ENCODE measurements around the gene RTL9.

The RTL9 gene

GRCh38 chrX:110406822-110407221 is 48.2 kb downstream of the RTL9 start:
- no peaks in the 10 kb centered on the region for H3K4me1 ChIP-seq (ENCODE audit: insufficient read depth, low read length)
- no peaks in the 10 kb centered on the region for H4K20me1 ChIP-seq (ENCODE audit: insufficient read depth, low read length)
- H2AFZ ChIP-seq (ENCODE audit: low read depth, low read length): no peak overlapping the region
- H3K9ac ChIP-seq (ENCODE audit: low read depth, low read length): no peak overlapping the region
- H3K27ac ChIP-seq (ENCODE audit: low read length): no peak overlapping the region
- no peaks in the 10 kb centered on the region for H3K36me3 ChIP-seq (ENCODE audit: insufficient read depth, low read length)
- no peaks in the 10 kb centered on the region for H3K79me2 ChIP-seq (ENCODE audit: insufficient read depth, low read length)
- DNase-seq: no peak
- H3K9me3 ChIP-seq (ENCODE audit: insufficient read depth, low read length, severe bottlenecking): no peaks in the 10 kb centered on the region
- no peak overlapping the region for H3K4me2 ChIP-seq (ENCODE audit: insufficient read depth, low read length)
- TF ChIP-seq CTCF (IDR thresholded peaks at IDR 0.05; ENCODE audit: borderline replicate concordance, extremely low read depth, low read length, poor library complexity, severe bottlenecking) (no peak), EZH2 (IDR thresholded peaks at IDR 0.05; ENCODE audit: borderline replicate concordance, low read depth, low read length, severe bottlenecking) (no peak)
- no peak overlapping the region for H3K4me3 ChIP-seq (ENCODE audit: low read depth in 1 of 2, low read length in 2 of 2)
- no peak for ATAC-seq (ENCODE audit: insufficient read depth, low read depth)
- no peaks in the 10 kb centered on the region for H3K27me3 ChIP-seq (ENCODE audit: insufficient read depth, low read length, poor library complexity)

- H3K4me2 ChIP-seq (ENCODE audit: insufficient read depth, low read length): no peak overlapping the region
- DNase-seq: peak; percentile 51
- no peaks in the 10 kb centered on the region for H3K79me2 ChIP-seq (ENCODE audit: insufficient read depth, low read length)
- no peak overlapping the region for H2AFZ ChIP-seq (ENCODE audit: low read depth, low read length)
- H3K4me3 ChIP-seq (ENCODE audit: low read depth in 1 of 2, low read length in 2 of 2): no peak overlapping the region
- no peaks in the 10 kb centered on the region for H3K36me3 ChIP-seq (ENCODE audit: insufficient read depth, low read length)
- peaks cover 2% of the 10 kb centered on the region; the same call in 1 of the 2 replicates for H3K4me1 ChIP-seq (ENCODE audit: insufficient read depth, low read length)
- no peak overlapping the region for H3K9ac ChIP-seq (ENCODE audit: low read depth, low read length)
- TF ChIP-seq EZH2 (IDR thresholded peaks at IDR 0.05; ENCODE audit: borderline replicate concordance, low read depth, low read length, severe bottlenecking): no peak
- peak; percentile 73 for TF ChIP-seq CTCF (IDR thresholded peaks at IDR 0.05; ENCODE audit: borderline replicate concordance, extremely low read depth, low read length, poor library complexity, severe bottlenecking)
- no peaks in the 10 kb centered on the region for H3K9me3 ChIP-seq (ENCODE audit: insufficient read depth, low read length, severe bottlenecking)
- no peaks in the 10 kb centered on the region for H4K20me1 ChIP-seq (ENCODE audit: insufficient read depth, low read length)
- H3K27me3 ChIP-seq (ENCODE audit: insufficient read depth, low read length, poor library complexity): no peaks in the 10 kb centered on the region
- peak; percentile 72 for ATAC-seq (ENCODE audit: insufficient read depth, low read depth)
- H3K27ac ChIP-seq (ENCODE audit: low read length): no peak overlapping the region
Measured at GRCh38 chrX:110407910-110408545, 49.4 kb downstream of the RTL9 start.

All from DND-41 (cell line).